ENCODE results near the gene NAA10.
A peak's percentile ranks its signal among the peaks of the same experiment; 100 is the strongest.
"Not testable (repeated sequence)": the region's sequence is repeated elsewhere in the genome, so short reads cannot be mapped to it uniquely, and the experiment has no call there.

The NAA10 gene

GRCh38 chrX:153934762-153935325 is at the start of gene NAA10:
TSS of gene NAA10 (minus strand) at chrX:153935037. CDS start at chrX:153934904, 133 bp downstream.
- DNase-seq (ENCODE audit: low read depth): peak; percentile 79

DNA sequence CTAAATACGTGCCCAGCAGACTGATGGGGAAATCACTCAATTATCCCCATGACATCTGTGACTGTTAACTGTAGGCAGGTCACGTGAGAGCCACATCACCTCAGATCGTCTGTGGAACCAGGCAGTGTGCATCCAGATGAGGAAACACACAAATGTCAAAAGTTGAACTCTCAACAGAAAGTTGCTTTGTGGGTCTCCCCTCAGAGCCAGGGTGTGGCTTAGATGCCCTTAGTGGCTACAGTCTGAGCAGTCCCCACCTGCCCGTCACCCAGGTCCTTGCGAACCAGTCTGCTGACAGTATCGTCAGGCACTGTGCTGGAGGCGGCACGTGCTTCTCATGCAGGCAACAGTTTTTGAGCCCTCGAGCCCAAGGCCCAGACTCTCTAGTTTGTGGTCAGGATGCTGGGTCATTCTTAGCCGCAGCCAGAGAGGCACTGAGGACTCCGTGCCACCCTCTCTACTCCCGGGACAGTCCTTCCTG is 48.5 kb upstream of the NAA10 start:
- DNase-seq (ENCODE audit: low read depth): no peak

DNA sequence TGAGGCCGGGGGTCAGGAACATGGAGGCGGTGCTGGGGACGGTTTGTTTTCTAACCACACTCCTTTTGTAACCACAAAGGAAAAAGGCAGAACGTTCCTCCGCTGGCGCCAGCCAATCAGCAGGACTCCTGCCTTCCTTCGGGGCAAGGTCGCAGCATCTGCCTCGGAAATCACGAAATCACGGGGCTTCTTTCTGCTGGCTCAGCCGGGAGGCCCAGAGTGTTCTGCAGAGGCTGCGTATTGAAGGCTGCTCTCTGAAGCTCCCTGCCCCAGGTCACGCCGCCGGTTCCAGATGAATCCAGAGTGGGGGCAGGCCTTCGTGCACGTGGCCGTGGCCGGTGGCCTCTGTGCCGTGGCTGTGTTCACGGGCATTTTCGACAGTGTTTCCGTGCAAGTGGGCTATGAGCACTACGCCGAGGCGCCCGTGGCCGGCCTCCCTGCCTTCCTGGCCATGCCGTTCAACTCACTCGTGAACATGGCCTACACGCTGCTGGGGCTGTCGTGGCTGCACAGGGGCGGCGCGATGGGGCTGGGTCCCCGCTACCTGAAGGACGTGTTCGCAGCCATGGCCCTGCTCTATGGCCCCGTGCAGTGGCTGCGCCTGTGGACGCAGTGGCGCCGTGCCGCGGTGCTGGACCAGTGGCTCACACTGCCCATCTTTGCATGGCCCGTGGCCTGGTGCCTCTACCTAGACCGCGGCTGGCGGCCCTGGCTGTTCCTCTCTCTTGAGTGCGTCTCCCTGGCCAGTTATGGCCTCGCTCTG is 47.1 kb upstream of the NAA10 start:
- no peak for DNase-seq (ENCODE audit: low read depth)

DNA sequence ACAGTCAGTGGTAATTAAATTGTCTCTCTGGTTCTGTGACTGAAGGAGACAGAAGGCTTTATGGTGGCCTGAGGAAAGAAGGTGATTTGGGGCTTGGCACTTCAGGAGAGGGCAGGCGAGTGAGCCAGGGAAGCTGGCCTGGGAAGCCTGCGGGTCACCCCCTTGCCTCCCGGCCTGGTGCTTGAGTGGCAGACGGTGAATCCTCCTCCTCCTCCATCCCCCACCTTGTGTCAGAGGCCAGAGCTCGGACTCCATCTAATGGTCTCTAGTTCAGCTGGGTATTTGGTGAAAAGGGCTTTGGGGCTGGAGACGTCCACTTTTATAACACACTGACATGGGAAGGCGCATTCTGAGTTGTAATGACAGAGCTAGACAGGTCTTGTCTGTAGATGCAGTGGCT is 46.4 kb upstream of the NAA10 start:
- no peak for DNase-seq (ENCODE audit: low read depth)

DNA sequence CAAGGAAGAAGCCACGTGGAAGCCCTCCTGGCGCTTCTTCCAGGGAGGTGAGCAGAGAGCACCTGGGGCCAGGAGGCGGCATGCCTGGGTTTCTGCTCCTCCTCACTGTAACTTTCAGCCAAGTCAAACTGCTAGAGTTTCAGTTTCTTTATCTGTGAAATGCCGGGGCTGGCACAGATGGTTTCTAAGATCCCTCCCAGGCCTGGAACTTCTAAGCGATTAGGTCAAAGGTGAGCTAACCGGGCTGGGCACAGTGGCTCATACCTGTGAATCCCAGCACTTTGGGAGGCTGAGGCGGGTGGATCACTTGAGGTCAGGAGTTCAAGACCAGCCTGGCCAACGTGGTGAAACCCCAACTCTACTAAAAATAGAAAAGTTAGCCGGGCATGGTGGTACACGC is 45.6 kb upstream of the NAA10 start:
- DNase-seq (ENCODE audit: low read depth): not testable (repeated sequence)

DNA sequence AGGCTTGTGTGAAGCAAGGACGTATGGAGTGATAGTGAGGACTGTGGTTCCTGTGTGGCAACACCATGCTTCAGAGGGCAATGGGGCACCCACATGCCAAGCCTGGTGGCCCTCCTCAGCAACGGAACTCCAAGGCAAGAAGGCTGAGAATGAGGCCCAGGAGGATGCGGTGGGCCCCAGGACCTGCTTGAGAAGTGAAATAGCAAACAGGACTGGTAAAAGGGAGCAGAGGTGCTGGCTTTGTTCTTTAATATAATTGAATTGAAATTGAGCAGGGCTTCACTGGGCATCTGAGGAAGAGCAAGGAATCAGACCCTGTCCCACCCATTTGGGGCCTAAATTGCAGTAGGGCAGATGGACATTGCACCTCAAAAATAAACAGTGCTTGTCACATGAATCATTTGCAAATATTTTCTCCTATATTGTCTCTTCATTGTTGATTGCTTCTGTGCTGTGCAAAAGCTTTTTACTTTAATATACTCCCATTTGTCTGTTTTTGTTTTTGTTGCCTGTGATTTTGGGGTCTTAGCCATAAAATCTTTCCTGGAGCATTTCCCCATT is 40.0 kb upstream of the NAA10 start:
- DNase-seq (ENCODE audit: low read depth): no peak

DNA sequence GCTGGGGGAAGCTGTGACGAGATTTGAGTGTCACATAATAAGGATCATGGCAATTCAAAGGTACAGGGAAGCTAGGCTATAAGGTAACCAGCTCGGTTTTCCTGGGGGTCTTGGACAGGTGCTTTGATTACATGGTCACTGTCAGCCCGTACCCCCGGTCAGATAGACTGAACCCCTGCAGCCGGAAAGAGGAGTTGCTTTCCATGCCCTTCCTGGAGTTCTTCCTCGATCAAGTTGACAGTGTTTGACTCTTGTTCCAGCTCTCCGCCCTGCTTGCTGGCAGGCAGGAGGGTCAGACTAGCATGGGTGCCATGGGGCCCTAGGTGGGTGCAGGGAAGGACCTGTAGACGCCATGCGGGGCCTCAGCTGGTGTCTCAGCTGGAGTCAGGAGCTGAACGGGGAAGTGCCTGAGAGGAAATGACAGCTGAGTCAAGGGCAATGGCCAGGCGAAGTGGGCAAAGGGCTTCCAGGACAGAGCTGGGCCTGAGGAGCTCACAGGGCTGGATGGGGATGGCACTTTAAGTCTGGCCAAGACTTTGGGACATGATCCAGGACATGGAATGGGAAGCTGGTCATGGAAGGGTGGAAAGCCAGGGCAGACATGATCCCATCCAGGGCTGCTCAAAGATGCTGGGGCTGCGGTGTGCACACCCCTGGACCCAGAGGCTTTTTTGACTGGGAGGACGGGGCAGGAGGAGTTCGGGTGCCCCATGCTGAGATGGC is 39.3 kb upstream of the NAA10 start:
- DNase-seq (ENCODE audit: low read depth): no peak

- DNase-seq (ENCODE audit: low read depth): no peak
Observed at GRCh38 chrX:153973127-153974002, 38.5 kb upstream of the NAA10 start.

- peak; percentile 93 for DNase-seq (ENCODE audit: low read depth)
Observed at GRCh38 chrX:153972368-153973126, 37.7 kb upstream of the NAA10 start, which contains the start of gene TMEM187. TSS of gene TMEM187 (plus strand) at chrX:153972754. CDS start at chrX:153982063, 9,309 bp downstream.

GRCh38 chrX:153971450-153972367 is 36.9 kb upstream of the NAA10 start, which contains the start of gene HCFC1:
TSS of gene HCFC1 (minus strand) at chrX:153971818. CDS start at chrX:153970840, 978 bp downstream.
- DNase-seq (ENCODE audit: low read depth): peak; percentile 89

GRCh38 chrX:153971124-153971449 is 36.2 kb upstream of the NAA10 start:
- peak; percentile 90 for DNase-seq (ENCODE audit: low read depth)

GRCh38 chrX:153970357-153971123 is 35.7 kb upstream of the NAA10 start:
- peak; percentile 58 for DNase-seq (ENCODE audit: low read depth)

GRCh38 chrX:153969904-153970356 is 35.1 kb upstream of the NAA10 start:
- peak; percentile 30 for DNase-seq (ENCODE audit: low read depth)

DNA sequence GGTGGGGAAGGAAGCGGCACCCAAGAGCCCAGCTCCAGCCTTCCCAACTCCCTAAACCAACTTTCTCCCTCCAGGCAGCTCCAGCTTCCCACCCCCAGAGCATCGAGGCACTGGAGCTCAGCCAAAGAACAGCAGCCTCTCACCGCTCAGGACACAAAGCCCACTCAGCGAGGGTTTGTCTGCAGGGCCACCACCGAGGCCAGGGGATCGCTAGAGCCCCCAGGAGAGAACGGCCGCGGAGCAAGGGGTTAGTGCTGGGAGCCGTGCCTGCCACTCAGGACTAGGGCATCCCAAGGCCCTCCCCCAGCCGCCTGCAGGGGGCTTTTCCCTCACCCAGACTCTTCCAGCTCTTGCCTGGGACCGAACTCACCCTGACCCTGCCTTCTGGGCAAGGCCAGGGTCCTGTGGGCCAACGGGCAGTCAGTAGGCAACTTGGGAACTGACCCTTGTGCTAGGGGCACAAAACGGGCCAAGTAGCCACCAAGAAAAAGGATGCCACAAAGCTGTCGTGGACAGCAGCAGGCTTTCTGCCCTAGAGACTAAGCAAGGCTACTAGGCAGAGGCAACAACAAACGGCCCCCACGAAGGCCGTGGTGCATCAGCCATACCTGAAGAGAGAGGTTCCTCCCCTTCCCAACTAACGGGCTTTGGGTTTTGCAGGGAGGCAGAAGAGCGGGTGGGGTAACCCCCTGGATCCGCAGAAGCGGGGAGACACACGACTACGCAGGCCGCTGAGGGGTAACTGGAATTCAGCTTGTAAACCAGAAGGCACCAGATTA is 34.5 kb upstream of the NAA10 start:
- DNase-seq (ENCODE audit: low read depth): no peak

- no peak for DNase-seq (ENCODE audit: low read depth)
Observed at GRCh38 chrX:153968754-153969124, 33.9 kb upstream of the NAA10 start.

DNA sequence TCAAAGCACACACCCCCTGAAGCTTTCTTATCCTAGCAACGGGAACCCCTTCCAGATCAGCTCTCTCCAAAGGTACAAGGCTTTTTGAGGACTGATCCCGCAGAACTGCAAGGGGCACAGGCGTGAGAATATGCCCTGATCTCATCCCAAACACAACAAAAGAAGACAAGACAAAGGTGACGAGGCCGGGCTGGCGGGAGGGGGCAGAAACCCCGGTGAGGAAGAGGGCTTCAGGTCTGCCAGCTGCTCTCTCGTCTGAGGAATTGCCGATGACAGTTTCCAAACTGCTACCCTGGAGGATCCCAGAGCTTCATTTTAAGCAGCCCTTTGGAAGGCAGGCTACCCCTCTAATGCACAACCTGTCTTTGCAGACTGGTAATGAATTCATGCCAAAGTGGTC is 33.4 kb upstream of the NAA10 start:
- DNase-seq (ENCODE audit: low read depth): no peak

DNA sequence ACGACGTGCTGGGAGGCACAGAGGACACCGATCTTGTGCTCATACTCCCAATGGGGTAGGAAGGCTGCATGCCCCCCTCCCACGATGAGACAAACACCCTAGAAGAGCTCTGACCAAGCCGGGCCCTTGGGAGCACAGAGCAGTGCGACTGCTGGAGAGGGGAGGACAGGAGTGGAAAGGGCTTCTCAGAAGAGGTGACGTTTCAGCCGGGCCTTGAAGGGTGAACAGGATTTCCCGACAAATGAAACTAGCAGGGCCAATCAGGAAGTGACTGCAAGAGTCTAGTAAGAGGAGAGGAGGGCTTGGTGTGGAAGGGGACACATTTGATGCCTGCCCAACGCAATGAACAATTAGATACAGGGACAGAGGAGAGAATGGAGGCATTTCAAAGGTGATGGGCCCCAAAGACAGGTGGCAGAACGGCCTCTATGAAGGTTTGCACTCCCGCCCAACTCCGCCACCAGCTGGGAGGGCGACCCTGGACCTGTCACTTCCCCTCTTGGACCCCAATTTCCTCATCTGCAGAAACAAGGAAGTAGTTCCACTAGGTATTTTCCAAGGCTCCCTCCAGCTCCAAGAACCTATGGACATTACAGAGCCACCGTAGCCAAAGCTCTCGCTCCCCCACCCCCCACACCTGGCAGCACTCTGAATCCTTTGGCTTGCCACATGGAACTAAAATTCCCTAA is 32.8 kb upstream of the NAA10 start:
- DNase-seq (ENCODE audit: low read depth): no peak
